Sigmoid colon (tissue), 4 donors: ENCODE data around the gene PLA2G6.

Experiments
- CTCF ChIP-seq, 4 experiments: fragments of 450-650 bp in 3 of 4; fragments of 200-600 bp in 1 of 4; IDR thresholded peaks; one replicate each; pipeline ENCODE4 v1.5.1; 2016 to 2019; ENCODE audit warnings: antibody characterized with exemption in 4 of 4, mild to moderate bottlenecking in 3 of 4, moderate library complexity in 2 of 4
- EP300 ChIP-seq, 4 donors: sonication (generic); formaldehyde crosslinking; IDR thresholded peaks; one replicate each; pipeline ENCODE4 v1.6.1; 2017; ENCODE audit warnings: antibody characterized with exemption in 4 of 4
- POLR2A ChIP-seq, 2 donors: fragments of 450-650 bp; IDR thresholded peaks; one replicate each; pipeline ENCODE4 v1.6.1; 2016; ENCODE audit warnings: antibody characterized with exemption in 2 of 2, mild to moderate bottlenecking in 2 of 2, moderate library complexity in 2 of 2

GRCh38 chr22:38165922-38166593, 15.6 kb downstream of the PLA2G6 start:
- no peak for TF ChIP-seq CTCF (IDR thresholded peaks at IDR 0.05)
- no peak for TF ChIP-seq EP300 (IDR thresholded peaks at IDR 0.05)
- TF ChIP-seq POLR2A (IDR thresholded peaks at IDR 0.05) = no peak
